Uterus (tissue), 2 donors: ENCODE results near the gene EIF5.

Experiments
- CTCF ChIP-seq, 4 experiments: fragments of 200-600 bp in 2 of 4; fragments of 450-650 bp in 2 of 4; sonication (generic) in 2 of 4; IDR thresholded peaks; one replicate each; pipeline ENCODE4 v1.5.1; 2016 to 2019; ENCODE audit warnings: antibody characterized with exemption in 4 of 4, mild to moderate bottlenecking in 2 of 4, moderate library complexity in 1 of 4
- POLR2A ChIP-seq, 2 donors: fragments of 450-650 bp; IDR thresholded peaks; one replicate each; pipeline ENCODE4 v1.6.1; 2016; ENCODE audit warnings: antibody characterized with exemption in 2 of 2, mild to moderate bottlenecking in 1 of 2, moderate library complexity in 1 of 2

- TF ChIP-seq POLR2A (IDR thresholded peaks at IDR 0.05), result no peak
- TF ChIP-seq CTCF (IDR thresholded peaks at IDR 0.05), result no peak
Measured at GRCh38 chr14:103332143-103332919, 1.7 kb upstream of the EIF5 start.
